HG03460 (cell line): ENCODE measurements around the gene PLAAT2.
"Not testable (repeated sequence)": the region's sequence is repeated elsewhere in the genome, so short reads cannot be mapped to it uniquely, and the experiment has no call there.

Experiments used
- ATAC-seq: cut with Tn5 transposase; IDR thresholded peaks from one replicate; pipeline ENCODE4 v1.9.1; 2021; ENCODE audit not compliant: unreplicated experiment

PLAAT2 gene

DNA sequence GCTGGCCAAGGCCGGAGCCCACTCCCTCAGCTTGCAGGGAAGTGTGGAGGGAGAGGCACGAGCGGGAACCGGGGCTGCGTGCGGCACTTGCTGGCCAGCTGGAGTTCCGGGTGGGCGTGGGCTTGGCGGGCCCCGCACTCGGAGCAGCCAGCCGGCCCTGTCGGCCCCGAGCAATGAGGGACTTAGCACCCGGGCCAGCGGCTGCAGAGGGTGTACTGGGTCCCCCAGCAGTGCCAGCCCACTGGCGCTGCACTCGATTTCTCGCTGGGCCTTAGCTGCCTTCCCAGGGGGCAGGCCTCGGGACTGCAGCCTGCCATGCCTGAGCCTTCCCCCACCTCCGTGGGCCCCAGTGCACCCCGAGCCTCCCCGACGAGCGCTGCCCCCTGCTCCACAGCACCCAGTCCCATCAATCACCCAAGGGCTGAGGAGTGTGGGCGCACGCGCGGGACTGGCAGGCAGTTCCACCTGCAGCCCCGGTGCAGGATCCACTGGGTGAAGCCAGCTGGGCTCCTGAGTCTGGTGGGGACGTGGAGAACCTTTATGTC, 13.0 kb downstream of the PLAAT2 start:
- not testable (repeated sequence) for ATAC-seq

DNA sequence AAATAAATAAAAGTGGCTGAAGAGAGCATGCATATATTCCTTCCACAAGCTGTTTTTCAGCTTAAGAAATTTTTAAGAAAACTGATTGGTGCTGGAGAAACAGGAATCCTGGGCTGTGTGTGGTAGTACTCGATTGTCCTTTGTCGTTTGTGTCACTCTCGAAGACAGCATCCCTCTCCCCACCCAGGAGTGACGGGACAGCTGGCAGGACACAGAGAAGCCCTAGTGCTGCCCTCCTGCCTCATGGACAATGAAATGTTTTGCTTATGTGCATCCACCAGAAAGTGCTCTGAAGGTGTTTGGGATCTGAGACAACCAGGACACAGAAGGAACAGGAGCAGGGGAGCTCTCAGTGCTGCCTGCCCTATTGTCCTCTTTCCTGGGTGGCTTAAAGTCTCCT, 13.8 kb downstream of the PLAAT2 start:
- no peak for ATAC-seq

DNA sequence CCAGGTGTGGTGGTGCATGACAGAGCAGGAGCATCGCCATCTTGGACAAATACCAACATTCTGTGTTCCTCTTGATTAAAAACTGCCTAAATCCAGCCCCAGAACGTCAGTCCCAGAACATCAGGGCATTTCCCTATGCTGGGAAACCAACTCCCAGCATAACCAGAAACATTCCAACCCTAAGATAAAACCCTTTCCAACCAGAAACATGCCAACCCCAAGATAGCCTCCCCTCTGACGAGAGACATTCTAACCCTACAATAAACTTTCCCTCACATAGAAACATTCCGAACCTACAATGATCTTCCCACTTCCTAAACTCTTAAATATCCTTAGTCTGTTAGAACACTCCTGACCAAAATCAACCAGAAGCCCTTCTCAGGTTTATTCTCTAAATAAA, 15.0 kb downstream of the PLAAT2 start:
- ATAC-seq = no peak

DNA sequence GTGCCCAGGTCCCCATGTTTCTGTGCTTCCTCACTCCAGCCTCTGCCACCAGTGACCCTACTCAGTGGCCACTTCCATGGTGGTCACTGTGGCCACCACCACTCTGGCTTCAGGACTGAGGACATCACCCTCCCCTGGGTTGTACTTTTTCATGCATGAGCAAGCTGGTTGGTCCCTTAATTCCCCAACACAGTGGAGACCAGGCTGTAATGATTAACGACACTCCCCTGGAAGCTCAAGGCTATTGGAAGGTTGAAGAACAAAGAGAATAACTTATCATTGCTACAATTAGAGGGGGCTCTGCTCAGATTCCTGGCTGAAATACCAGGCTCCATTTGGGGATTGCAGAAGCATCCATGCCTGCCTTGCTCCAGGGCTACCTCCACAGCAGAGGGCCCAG, 16.1 kb downstream of the PLAAT2 start:
- ATAC-seq = no peak

DNA sequence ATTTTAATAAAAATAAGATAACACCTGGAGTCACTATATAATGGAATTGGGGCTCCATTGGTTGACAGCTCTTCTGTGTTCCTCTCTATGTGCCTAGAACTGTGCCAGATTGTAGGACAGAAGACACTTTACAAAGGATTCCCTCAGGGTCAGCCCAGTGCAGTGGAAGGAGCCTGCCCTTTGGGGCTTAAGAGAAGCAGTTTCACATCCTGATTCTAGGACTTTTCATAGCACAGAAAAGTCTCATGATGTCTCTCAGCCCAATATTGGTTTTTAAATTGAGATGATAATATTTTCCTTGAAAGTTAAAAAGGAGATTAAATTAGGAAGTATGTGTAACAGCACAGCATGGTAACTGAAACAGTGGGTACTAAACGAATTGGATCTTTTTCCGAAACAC, 19.5 kb downstream of the PLAAT2 start:
- ATAC-seq = no peak

DNA sequence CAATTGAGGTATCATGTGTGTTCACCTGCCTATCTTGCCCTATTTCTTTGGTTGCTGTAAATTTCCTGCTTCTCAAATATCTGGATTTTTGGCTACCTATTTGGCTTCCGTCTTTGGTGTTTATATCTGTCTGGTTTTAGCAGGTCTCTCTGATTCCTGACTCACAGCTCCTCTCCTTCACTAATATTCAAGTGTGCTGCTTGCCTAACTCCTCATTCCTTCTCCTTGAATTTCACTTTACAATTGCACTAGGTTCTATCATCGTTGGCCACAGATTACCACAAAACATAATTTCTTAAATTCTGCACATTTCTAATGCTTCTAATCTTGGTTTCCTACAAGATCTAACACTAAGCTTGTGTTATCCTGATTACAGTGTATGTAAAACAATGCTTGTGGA, 20.7 kb downstream of the PLAAT2 start:
- ATAC-seq = not testable (repeated sequence)

DNA sequence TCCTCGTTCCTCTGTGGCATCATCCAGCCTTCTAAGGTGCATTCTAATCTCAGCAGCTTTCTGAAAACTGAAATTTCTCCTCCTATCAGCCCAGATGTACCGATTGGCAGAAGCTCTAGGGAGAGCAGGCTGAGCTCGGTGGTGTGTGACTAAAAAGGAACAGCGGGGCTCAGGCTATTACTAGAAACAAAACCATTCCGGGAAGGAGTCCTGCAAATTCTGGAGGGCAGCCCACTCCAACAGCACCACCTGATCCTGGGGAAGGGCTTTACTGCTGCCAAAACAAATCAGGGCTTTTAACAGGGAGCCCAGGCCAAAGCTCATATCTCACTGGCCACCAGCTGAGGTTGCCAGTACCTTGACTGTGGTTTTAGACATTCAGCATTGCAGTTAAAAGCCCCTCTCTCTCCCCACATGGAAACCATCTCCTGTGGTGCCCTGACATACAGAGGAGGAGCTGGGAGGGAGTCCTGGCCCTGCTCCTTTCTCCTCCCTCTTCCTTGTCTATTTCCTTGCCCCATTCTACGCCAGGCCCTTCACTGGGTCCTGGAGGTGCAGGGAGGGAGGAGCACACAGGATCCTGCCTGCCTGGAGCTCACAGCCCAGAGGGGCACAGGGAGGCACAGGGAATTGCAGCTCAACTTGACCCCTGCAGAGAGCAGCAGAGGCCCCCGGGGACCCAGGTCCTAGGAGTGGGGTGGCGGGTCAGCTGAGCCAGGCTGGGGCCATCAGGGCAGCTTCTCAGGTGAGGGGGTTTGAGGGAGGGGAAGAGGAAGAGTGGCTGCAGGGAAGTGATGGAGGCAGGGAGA, 25.7 kb downstream of the PLAAT2 start:
- ATAC-seq = no peak

DNA sequence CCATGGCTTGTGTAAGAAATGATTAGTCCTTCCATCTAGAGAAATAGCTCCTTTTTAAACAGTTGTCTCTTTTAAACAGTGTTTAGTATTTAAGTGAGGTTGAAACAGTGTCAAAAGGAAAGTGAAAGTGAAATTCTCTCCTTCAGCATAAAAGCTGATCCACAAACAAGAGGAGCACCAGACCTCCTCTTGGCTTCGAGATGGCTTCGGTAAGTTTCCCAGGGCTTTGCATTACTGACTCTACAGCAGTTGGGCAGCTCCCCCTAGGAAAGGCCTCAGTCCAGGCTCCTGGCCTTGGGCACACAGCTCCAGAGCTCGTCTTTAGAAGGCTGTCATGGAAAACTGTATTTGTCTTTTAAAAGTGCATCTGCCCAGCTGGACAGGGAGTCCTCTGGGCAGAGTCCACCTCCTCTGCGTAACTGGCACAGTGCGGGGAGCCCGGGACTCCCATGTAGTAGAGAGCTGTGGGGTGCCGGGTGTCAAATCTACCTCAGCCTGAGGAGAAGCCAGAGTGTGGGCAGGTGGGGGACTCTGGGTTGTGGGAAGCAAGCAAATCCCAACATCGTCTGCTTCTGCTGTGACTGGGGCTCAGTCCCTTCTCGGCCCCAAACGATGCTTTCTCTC, 26.4 kb downstream of the PLAAT2 start, which contains the start of gene PLAAT4:
Gene PLAAT4 (plus strand): TSS at position 140 of the 624 bp plus-strand sequence. CDS start 61 bp downstream, at position 201.
- no peak for ATAC-seq

DNA sequence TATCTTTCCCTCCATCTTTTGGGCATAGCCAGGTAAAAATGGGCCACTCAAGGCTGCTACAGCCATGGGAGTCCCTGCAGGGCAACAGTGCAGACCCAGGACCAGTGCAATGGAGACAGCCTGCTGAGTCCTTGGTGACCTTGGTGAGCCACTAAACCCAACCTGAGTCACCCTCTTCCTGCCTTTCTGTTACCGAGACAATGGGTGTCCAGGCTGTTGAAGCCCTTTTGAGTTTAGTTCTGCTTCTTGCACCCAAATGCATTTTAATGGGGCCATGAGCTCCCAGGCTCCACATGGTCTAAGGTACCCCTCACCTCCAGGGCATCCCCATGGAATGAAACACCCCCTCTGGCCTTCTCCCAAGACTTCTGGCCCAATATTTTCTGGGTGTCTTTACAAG, 27.4 kb downstream of the PLAAT2 start:
- ATAC-seq = no peak

DNA sequence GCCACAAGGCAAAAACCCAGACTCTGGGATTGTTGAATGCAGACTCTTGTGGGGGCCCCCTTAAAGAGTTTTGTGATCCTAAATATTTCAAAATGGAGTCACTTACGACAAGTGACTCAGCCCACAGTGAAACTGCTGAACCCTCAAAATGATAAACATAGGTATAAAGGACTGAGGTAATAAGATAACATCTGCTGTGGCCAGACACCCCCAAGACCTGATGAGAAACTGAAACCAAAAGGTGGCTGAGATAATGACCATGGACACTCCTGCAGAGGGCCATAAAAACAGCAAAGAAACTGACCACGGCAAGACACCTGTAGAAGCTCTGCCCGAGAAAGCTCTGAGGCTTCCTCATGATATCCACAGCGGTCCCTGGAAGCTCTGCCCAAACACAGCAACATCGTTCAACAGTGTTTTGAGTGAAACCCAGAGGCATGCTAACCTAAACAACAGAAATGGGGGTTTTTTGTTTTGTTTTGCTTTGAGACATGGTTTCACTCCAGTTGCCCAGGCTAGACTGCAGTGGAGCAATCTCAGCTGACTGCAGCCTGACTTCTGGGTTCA, 28.2 kb downstream of the PLAAT2 start:
- ATAC-seq = no peak

DNA sequence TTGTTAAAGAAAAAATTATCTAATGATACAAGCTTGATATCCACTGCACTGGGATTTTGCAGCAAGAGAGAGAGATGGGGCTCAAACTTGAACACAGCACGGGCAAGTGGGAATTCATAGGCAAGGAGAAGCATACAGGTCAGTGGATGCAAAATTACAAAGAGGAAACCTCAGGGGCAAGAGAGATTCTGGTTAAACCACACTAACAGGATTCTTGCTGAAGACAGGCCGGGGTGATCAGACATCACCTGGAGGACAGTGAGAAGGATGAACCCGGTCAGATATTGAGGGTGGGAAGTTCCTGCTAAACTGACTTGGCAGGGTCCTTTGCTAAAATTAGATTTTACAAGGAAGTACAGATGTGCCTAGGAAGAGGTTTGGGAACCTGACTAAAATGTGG, 29.1 kb downstream of the PLAAT2 start:
- ATAC-seq = no peak

DNA sequence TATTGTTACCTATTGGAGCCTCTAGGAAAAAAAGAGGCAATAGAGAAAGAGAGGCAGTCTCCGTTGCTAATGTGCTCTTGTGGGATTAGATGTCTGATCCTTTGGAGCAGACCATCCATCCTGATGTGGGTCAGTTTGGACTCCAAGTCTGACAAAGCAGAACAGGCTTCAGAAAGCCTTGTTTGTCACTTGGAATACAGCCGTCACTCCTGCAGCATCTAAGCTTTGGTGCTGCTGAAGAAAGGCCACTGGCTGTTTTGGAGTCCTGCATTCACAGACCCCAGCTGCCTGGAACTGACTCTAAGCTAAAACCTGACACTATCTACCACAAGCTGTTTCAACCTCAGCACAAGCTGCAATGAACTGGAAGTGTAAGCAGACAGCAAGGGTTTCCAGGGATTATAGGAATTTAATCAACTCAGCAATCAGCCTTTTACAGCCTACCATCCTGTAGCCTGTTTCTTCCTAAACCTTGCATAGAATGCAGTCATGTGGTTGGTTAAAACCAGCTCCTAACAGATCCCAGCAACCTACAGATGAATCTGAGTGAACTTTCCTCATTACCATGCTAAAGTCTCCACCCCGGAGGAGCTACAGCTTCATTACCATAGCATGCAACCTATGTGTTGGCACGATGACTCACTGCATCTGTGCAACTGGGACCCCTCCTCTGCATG, 30.2 kb downstream of the PLAAT2 start:
- ATAC-seq = no peak

DNA sequence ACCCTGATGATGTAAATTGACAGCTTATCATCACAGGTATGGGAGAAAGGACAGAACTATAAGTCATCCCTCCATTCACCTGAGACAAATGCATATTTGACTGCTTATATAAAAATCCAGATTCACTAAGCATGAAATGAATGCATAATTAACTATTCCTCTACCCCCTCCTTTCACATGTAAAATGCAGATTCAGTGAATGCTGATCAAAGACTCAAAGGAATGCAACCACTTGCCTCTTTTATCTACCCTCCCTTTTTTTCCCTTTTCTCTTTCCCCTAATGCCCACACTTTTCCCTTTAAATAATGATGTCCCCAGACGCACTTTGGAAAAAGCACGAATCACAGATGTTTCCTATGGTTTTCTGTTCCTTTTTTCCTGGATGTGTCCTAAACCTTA, 31.1 kb downstream of the PLAAT2 start:
- no peak for ATAC-seq

DNA sequence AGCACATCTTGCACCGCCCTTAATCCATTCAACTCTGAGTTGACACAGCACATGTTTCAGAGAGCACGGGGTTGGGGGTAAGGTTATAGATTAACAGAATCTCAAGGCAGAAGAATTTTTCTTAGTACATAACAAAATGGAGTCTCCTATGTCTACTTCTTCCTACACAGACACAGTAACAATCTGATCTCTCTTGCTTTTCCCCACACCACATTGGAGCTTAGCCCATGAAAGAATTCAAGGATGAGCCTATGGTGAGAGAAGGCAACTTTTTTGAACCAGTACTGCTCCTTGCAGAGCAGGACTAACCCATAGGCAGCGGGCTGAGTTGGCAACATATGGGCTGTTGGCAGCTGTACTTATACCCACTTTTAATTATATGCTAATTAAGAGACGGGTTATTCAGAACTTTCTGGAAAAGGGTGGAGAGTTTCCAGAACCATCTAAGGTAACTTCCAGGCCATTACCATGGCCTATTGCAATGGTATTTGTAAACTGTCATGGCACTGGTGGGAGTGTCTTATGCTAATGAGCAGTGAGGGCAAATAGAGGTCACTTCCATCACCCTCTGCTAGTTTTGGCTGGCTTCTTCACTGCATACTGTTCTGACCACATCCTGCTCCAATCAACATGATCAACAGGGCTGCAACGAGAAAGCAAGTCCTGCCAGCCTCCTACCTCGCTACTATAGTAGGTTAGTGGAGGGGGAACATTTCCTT, 31.9 kb downstream of the PLAAT2 start:
- peak; percentile 90 for ATAC-seq

DNA sequence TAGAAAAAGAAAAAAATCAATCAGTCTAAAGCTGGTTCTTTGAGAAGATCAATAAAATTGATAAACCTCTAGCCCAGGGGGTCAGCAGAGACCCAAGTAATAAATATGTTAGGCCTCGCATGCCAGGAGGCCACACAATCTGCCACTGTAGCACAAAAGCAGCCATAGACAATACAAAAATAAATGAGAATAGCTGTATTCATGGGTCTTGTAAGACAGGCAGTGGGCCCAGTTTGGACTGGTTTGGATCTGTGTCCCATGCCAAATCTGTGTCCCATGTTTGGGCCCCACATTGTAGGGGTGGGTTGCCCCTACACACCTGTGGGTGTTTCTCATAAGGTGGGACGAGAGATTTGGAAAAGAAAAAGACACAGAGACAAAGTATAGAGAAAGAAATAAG, 33.2 kb downstream of the PLAAT2 start:
- ATAC-seq = no peak

DNA sequence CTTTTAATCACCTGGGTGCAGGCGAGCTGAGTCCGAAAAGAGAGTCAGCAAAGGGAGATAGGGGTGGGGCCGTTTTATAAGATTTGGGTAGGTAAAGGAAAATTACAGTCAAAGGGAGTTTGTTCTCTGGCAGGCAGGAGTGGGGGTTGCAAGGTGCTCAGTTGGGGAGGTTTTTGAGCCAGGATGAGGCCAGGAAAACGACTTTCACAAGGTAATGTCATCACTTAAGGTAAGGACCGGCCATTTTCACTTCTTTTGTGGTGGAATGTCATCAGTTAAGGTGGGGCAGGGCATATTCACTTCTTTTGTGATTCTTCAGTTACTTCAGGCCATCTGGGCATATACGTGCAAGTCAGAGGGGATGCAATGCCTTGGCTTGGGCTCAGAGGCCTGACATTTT, 33.8 kb downstream of the PLAAT2 start:
- ATAC-seq = not testable (repeated sequence)

DNA sequence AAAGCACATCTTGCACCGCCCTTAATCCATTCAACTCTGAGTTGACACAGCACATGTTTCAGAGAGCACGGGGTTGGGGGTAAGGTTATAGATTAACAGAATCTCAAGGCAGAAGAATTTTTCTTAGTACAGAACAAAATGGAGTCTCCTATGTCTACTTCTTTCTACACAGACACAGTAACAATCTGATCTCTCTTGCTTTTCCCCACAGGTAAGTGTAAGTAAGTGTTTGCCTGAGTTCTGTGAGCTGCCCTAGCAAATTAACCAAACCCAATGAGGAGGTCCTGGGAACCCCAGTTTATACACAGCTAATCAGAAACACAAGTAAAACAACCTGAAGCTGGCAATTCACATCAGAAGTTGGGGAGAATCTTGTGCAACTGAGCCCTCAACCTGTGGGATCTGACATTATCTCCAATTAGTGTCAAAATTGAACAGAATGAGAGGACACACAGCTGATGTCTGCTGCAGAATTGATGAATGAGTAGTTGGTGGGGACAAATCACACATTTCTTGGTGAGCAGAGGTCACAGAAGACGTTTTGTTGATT, 34.4 kb downstream of the PLAAT2 start:
- ATAC-seq = not testable (repeated sequence)

DNA sequence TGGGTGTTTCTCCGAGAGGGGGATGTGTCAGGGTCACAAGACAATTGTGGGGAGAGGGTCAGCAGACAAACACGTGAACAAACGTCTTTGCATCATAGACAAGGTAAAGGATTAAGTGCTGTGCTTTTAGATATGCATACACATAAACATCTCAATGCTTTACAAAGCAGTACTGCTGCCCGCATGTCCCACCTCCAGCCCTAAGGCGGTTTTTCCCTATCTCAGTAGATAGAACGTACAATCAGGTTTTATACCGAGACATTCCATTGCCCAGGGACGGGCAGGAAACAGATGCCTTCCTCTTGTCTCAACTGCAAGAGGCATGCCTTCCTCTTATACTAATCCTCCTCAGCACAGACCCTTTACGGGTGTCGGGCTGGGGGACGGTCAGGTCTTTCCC, 35.0 kb downstream of the PLAAT2 start:
- not testable (repeated sequence) for ATAC-seq

DNA sequence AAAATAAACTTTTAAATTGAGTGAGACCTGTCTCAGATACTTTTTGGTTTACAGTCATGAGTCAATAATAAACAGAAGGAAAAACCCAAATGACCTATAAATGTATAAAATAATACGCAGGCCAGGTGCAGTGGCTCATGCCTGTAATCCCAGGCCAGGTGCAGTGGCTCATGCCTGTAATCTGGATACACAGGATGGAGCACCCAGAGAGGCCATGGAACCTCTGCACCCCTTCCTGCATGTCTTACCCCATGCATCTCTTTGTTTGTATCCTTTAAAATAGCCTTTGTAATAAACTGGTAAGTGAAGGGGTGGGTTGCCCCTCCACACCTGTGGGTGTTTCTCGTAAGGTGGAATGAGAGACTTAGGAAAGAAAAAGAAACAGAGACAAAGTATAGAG, 35.5 kb downstream of the PLAAT2 start:
- no peak for ATAC-seq

DNA sequence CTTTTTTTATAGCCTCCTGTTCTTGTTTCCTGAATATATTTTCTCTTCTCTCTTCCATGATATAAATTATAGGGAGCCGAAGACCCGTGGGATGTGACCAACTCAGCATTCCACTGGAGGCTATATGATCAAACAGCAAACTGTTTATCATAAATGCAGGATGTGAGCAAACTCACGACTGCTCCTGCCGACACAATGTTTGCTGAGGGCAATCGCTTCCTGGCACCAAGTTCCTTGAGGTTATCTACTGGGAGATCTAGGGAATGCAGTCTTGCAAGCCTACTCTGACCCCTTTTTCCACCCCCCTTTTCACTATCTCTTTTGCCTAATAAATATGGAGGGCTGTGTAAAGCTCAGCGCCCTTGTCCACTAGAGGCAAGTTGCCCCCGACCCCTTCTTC, 40.0 kb downstream of the PLAAT2 start:
- no peak for ATAC-seq
